H1 (cell line): ENCODE results near the gene KCTD12. TPM values are rescaled to one million over a fixed set of nuclear protein-coding genes. Genes with fewer than 3 reads are reported as not detected.

Source experiments
- CTCF ChIA-PET: fragments of 300-600 bp; sonication (Branson Sonifier 250); formaldehyde crosslinking; loops from one replicate; lab custom pipeline; 2021; ENCODE audit not compliant: partially characterized antibody; lab: Charles Lee
- POLR2A ChIA-PET: fragments of 300-600 bp; sonication (Branson Sonifier 250); formaldehyde crosslinking; loops from one replicate; lab custom pipeline; 2021; ENCODE audit warnings: inconsistent platforms; ENCODE audit not compliant: partially characterized antibody; lab: Charles Lee
- DNase-seq, 2 experiments: peaks; one replicate each; pipeline versions ENCODE4 v3.0.0 to v3.0.0-alpha.2; 2010 to 2022; ENCODE audit warnings: low spot score in 2 of 2, low read depth in 1 of 2, mixed read lengths in 1 of 2
- FAIRE-seq: peaks from 2 replicates; lab custom pipeline; 2011; peaks lifted over from hg19 to GRCh38; lab: Jason Lieb, UNC
- H2AFZ ChIP-seq: 2 replicates; pipeline ENCODE4 v1.8.1; 2012; ENCODE audit warnings: low read length, inconsistent platforms
- H2AK5ac ChIP-seq: 2 replicates; pipeline ENCODE4 v1.6.1; 2013; ENCODE audit warnings: low read depth, low read length
- H2BK120ac ChIP-seq: replicated peaks from 2 replicates; pipeline ENCODE3; 2013; ENCODE audit warnings: low read depth, low read length, inconsistent platforms
- H2BK12ac ChIP-seq: 2 replicates; pipeline ENCODE4 v1.6.1; 2013; ENCODE audit warnings: low read depth, low read length
- H2BK15ac ChIP-seq: 2 replicates; pipeline ENCODE4 v1.6.1; 2013; ENCODE audit warnings: low read length
- H2BK20ac ChIP-seq: 2 replicates; pipeline ENCODE4 v1.6.1; 2013; ENCODE audit warnings: low read length
- H2BK5ac ChIP-seq: 2 replicates; pipeline ENCODE4 v1.6.1; 2013; ENCODE audit warnings: low read depth, low read length
- H3K14ac ChIP-seq: 2 replicates; pipeline ENCODE4 v1.6.1; 2013; ENCODE audit warnings: inconsistent platforms; ENCODE audit not compliant: insufficient read length
- H3K18ac ChIP-seq: 2 replicates; pipeline ENCODE4 v1.6.1; 2013; ENCODE audit warnings: low read length; ENCODE audit errors: extremely low read depth
- H3K23ac ChIP-seq: 2 replicates; pipeline ENCODE4 v1.6.1; 2013; ENCODE audit warnings: inconsistent platforms; ENCODE audit not compliant: insufficient read length
- H3K23me2 ChIP-seq: 2 replicates; pipeline ENCODE4 v1.6.1; 2013; ENCODE audit warnings: low read depth, low read length
- H3K27ac ChIP-seq: 2 replicates; pipeline ENCODE4 v1.6.1; 2011; ENCODE audit warnings: low read depth, low read length, inconsistent platforms
- H3K27me3 ChIP-seq, 4 experiments: replicated peaks in 1 of 4; 1 replicate in 1 of 4; 2 replicates in 3 of 4; pipeline versions ENCODE4 v1.6.1 to v1.8.1; 2011 to 2013; ENCODE audit warnings: low read length in 3 of 4, mild to moderate bottlenecking in 3 of 4, inconsistent platforms in 2 of 4, mixed read lengths in 2 of 4, moderate library complexity in 1 of 4; ENCODE audit not compliant: control insufficient read depth in 3 of 4, insufficient read depth in 3 of 4; ENCODE audit errors: extremely low read depth in 1 of 4
- H3K36me3 ChIP-seq, 4 experiments: 2 replicates each; pipeline versions ENCODE4 v1.6.1 to v1.8.1; 2011 to 2013; ENCODE audit warnings: mild to moderate bottlenecking in 4 of 4, low read length in 3 of 4, moderate library complexity in 2 of 4, control low read depth in 1 of 4, inconsistent platforms in 1 of 4; ENCODE audit not compliant: insufficient read depth in 4 of 4, control insufficient read depth in 2 of 4
- H3K4ac ChIP-seq: replicated peaks from 2 replicates; pipeline ENCODE3; 2013; ENCODE audit warnings: low read length, low read depth, mixed read lengths, inconsistent platforms; ENCODE audit not compliant: insufficient read length
- H3K4me1 ChIP-seq, 4 experiments: replicated peaks in 1 of 4; 1 replicate in 1 of 4; 2 replicates in 3 of 4; pipeline versions ENCODE4 v1.6.1 to v1.8.1; 2011 to 2013; ENCODE audit warnings: low read length in 3 of 4, inconsistent platforms in 2 of 4, mixed read lengths in 1 of 4; ENCODE audit not compliant: insufficient read depth in 4 of 4, control insufficient read depth in 3 of 4
- H3K4me2 ChIP-seq, 2 experiments: 2 replicates each; pipeline versions ENCODE4 v1.6.1 to v1.8.1; 2011 to 2013; ENCODE audit warnings: low read depth in 2 of 2, low read length in 2 of 2, control low read depth in 1 of 2, inconsistent platforms in 1 of 2, mild to moderate bottlenecking in 1 of 2; ENCODE audit not compliant: insufficient read depth in 1 of 2
- H3K4me3 ChIP-seq, 4 experiments: fragments of 200-600, 300-600 bp in 1 of 4; sonication (generic), shearing (Covaris generic), sonication (Bioruptor Twin) in 1 of 4; 2 replicates each; pipeline versions ENCODE4 v1.5.1 to v1.8.1; 2011 to 2016; ENCODE audit warnings: low read length in 4 of 4, low read depth in 3 of 4, control low read depth in 2 of 4, inconsistent platforms in 2 of 4, mild to moderate bottlenecking in 2 of 4, mixed read lengths in 1 of 4, moderate library complexity in 1 of 4; ENCODE audit not compliant: insufficient read depth in 2 of 4; ENCODE audit errors: extremely low read depth in 1 of 4
- H3K56ac ChIP-seq: replicated peaks from 2 replicates; pipeline ENCODE3; 2013; ENCODE audit warnings: low read depth, mild to moderate bottlenecking, mixed read lengths, low read length, inconsistent platforms; ENCODE audit not compliant: insufficient read length
- H3K79me1 ChIP-seq: 2 replicates; pipeline ENCODE4 v1.6.1; 2013; ENCODE audit warnings: low read depth, low read length, control low read depth
- H3K79me2 ChIP-seq, 2 experiments: 2 replicates each; pipeline versions ENCODE4 v1.6.1 to v1.8.1; 2012 to 2013; ENCODE audit warnings: low read length in 2 of 2, mild to moderate bottlenecking in 2 of 2, inconsistent platforms in 1 of 2; ENCODE audit not compliant: insufficient read depth in 2 of 2, control insufficient read depth in 1 of 2
- H3K9ac ChIP-seq, 4 experiments: replicated peaks in 1 of 4; 1 replicate in 1 of 4; 2 replicates in 3 of 4; pipeline versions ENCODE4 v1.6.1 to v1.8.1; 2011 to 2013; ENCODE audit warnings: low read depth in 3 of 4, low read length in 3 of 4, control low read depth in 2 of 4, mild to moderate bottlenecking in 2 of 4, moderate library complexity in 2 of 4, inconsistent platforms in 1 of 4; ENCODE audit errors: extremely low read depth in 1 of 4
- H3K9me3 ChIP-seq, 2 experiments: 2 replicates each; pipeline versions ENCODE4 v1.6.1 to v1.8.1; 2012 to 2013; ENCODE audit warnings: mild to moderate bottlenecking in 2 of 2, moderate library complexity in 2 of 2, control low read depth in 1 of 2, inconsistent platforms in 1 of 2, low read depth in 1 of 2, low read length in 1 of 2, mixed read lengths in 1 of 2; ENCODE audit not compliant: insufficient read depth in 2 of 2
- H4K20me1 ChIP-seq, 2 experiments: replicated peaks in 1 of 2; 2 replicates each; pipeline versions ENCODE3 to v1.8.1; 2011 to 2013; ENCODE audit warnings: inconsistent platforms in 2 of 2, low read length in 2 of 2, mild to moderate bottlenecking in 1 of 2; ENCODE audit not compliant: insufficient read depth in 2 of 2, control insufficient read depth in 1 of 2
- H4K5ac ChIP-seq: 2 replicates; pipeline ENCODE4 v1.6.1; 2013; ENCODE audit warnings: low read length, low read depth, mixed read lengths, inconsistent platforms; ENCODE audit not compliant: insufficient read length
- H4K8ac ChIP-seq: 2 replicates; pipeline ENCODE4 v1.8.0; 2013; ENCODE audit warnings: mild to moderate bottlenecking, moderate library complexity, low read length, inconsistent platforms; ENCODE audit not compliant: insufficient read depth; ENCODE audit errors: extremely low read depth
- H4K91ac ChIP-seq: replicated peaks from 2 replicates; pipeline ENCODE3; 2013; ENCODE audit warnings: low read length, mixed read lengths, inconsistent platforms; ENCODE audit not compliant: insufficient read length
- CREB1 ChIP-seq: IDR thresholded peaks from 2 replicates; pipeline ENCODE4 v1.6.1; 2012; ENCODE audit warnings: inconsistent platforms
- EP300 ChIP-seq, 2 experiments: IDR thresholded peaks; 1 replicate in 1 of 2; 2 replicates in 1 of 2; pipeline ENCODE4 v1.6.1; 2011 to 2012; ENCODE audit warnings: low read depth in 2 of 2, low read length in 2 of 2, mild to moderate bottlenecking in 2 of 2, borderline replicate concordance in 1 of 2, inconsistent platforms in 1 of 2, moderate library complexity in 1 of 2
- JUN ChIP-seq: IDR thresholded peaks from 2 replicates; pipeline ENCODE4 v1.6.1; 2011; ENCODE audit warnings: low read depth, mild to moderate bottlenecking, improper control_type of control experiment, low read length
- MAFK ChIP-seq: IDR thresholded peaks from 2 replicates; pipeline ENCODE4 v1.6.1; 2012; ENCODE audit warnings: low read depth, mild to moderate bottlenecking, improper control_type of control experiment, low read length
- PHF8 ChIP-seq: fragments of 200-600 bp; sonication (generic); conservative IDR thresholded peaks from 2 replicates; pipeline ENCODE4 v1.7.1; 2012; ENCODE audit warnings: low read depth, mild to moderate bottlenecking, inconsistent platforms, low read length, moderate library complexity
- TCF12 ChIP-seq: IDR thresholded peaks from 2 replicates; pipeline ENCODE4 v1.6.1; 2011; ENCODE audit warnings: low read depth, mild to moderate bottlenecking, low read length
- WGBS, 2 experiments: shearing (Covaris generic) in 1 of 2; methylation state at CpG; one replicate each; pipeline versions ENCODE4 v1.1.6 to v1.1.7; 2013 to 2015; ENCODE audit warnings: low lambda C conversion rate in 2 of 2, mixed read lengths in 2 of 2, inconsistent platforms in 1 of 2, low coverage in 1 of 2, missing lambda C conversion rate in 1 of 2; ENCODE audit not compliant: insufficient replicate concordance in 2 of 2, insufficient coverage in 1 of 2, insufficient read length in 1 of 2; ENCODE audit errors: extremely low coverage in 1 of 2, missing lambda C conversion rate in 1 of 2; 5-methylcytosine and 5-hydroxymethylcytosine counted together
- polyA plus RNA-seq, 7 experiments: library from polyadenylated mRNA; depleted of rRNA in 3 of 7; stranded (reverse) in 5 of 7; unstranded in 2 of 7; fragments of >200 nt in 5 of 7; fragments of 200-250 nt in 2 of 7; gene quantifications; 1 replicate in 5 of 7; 2 replicates in 1 of 7; 4 replicates in 1 of 7; pipeline versions ENCODE4 v1.2.1 to v1.2.3, GENCODE V29; 2011 to 2013; ENCODE audit warnings: missing spikeins in 2 of 7, mixed read lengths in 2 of 7
- total RNA-seq: library from RNA; stranded (reverse); fragmentation: NEBNext Ultra II Directional; extraction: Animal tissue kit (Norgen Biotek cat#: 25700); gene quantifications from 2 replicates; pipeline ENCODE4 v1.2.1, GENCODE V29; 2021

KCTD12 gene
- total and polyA plus RNA-seq, 2 of the 8 experiments (the other 6 are each of a cell fraction or from before 2014, with no cell fraction given), result 2.5 to 9.6 TPM

DNA sequence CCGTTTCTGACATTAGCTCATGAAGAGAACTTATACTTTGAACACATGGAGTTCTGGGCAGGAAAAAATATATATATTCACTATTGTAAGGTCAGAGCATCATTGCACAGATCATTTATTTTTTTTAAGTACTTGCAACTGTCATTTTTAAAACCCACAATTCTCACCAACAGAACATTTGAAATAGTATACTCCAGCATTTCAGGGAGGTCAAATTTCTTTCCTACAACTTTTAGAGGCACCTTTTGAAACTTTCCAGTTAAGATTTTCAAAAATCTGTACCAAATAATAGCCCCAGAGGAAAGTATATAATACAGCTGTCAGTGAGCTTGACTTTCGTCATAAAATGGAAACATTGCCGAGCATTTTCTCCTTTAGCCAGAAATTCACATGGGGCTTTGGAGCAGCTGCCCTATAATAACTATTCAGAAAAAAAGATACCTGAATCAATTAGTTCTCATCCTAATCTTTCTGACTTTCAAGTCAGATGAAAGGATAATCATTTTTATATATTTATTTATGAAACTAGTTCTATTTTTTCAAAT lies 10.9 kb downstream of the KCTD12 start:
- no peak overlapping the region for H4K91ac ChIP-seq
- CTCF ChIA-PET, result interaction anchor here (1.4 kb wide), 1 partner anchor 62 kb away, joined by 3 read pairs; no protein-coding TSS in a partner anchor
- no peaks in the 10 kb centered on the region for H3K4me1 ChIP-seq
- TF ChIP-seq MAFK, result no peak
- TF ChIP-seq JUN, result no peak
- TF ChIP-seq PHF8, result no peak
- no peak for TF ChIP-seq TCF12
- TF ChIP-seq CREB1, result no peak
- TF ChIP-seq EP300 (IDR thresholded peaks at IDR 0.05; ENCODE audit: borderline replicate concordance in 1 of 2, low read depth in 2 of 2, low read length in 2 of 2), result no peak
- TF ChIP-seq, all 59 proteins: peak for 0
- POLR2A ChIA-PET, result interaction anchor here (0.9 kb wide), 1 partner anchor 10 kb away, joined by 3 read pairs; no protein-coding TSS in a partner anchor
- no peak overlapping the region for H3K4me2 ChIP-seq
- no peaks in the 10 kb centered on the region for H3K9me3 ChIP-seq
- no peak overlapping the region for H3K56ac ChIP-seq
- H3K23me2 ChIP-seq, result no peaks in the 10 kb centered on the region
- no peak overlapping the region for H3K9ac ChIP-seq
- no peak overlapping the region for H3K4me3 ChIP-seq
- H2BK5ac ChIP-seq, result no peak overlapping the region
- H2BK20ac ChIP-seq, result no peak overlapping the region
- no peak overlapping the region for H2BK120ac ChIP-seq
- H4K5ac ChIP-seq, result no peak overlapping the region
- H3K36me3 ChIP-seq, result no peaks in the 10 kb centered on the region
- no peak overlapping the region for H3K23ac ChIP-seq
- FAIRE-seq (no peak), DNase-seq (no peak)
- no peak overlapping the region for H3K4ac ChIP-seq
- H3K18ac ChIP-seq, result no peak overlapping the region
- no peak overlapping the region for H4K8ac ChIP-seq
- H4K20me1 ChIP-seq, result no peaks in the 10 kb centered on the region
- H3K27me3 ChIP-seq, result no peaks in the 10 kb centered on the region
- H3K27ac ChIP-seq, result no peak overlapping the region
- H2AFZ ChIP-seq, result no peak overlapping the region
- no peak overlapping the region for H2BK15ac ChIP-seq
- H3K14ac ChIP-seq, result no peak overlapping the region
- no peak overlapping the region for H2AK5ac ChIP-seq
- H3K79me1 ChIP-seq, result no peaks in the 10 kb centered on the region
- no peaks in the 10 kb centered on the region for H3K79me2 ChIP-seq
- 70% methylated on average over 3 of the region's 3 CpGs; no CpG with 5 or more reads in 1 of the 2 experiments for WGBS, 2 experiments
- H2BK12ac ChIP-seq, result no peak overlapping the region
